Vagina (tissue), 2 donors: ENCODE data around the gene CEMIP. TPM values are rescaled to one million over a fixed set of nuclear protein-coding genes. Genes with fewer than 3 reads are reported as not detected.

Experiments used
- DNase-seq, 2 donors: peaks; one replicate each; pipeline ENCODE4 v3.0.0-alpha.2; 2017; ENCODE audit errors: extremely low spot score in 2 of 2
- H3K27ac ChIP-seq: fragments of 200-600 bp; sonication (generic); one replicate; pipeline ENCODE4 v1.5.1; 2019
- H3K27me3 ChIP-seq: fragments of 200-600 bp; sonication (generic); one replicate; pipeline ENCODE4 v1.5.1; 2019
- H3K36me3 ChIP-seq, 2 donors: fragments of 200-600 bp; sonication (generic); one replicate each; pipeline ENCODE4 v1.5.1; 2017 to 2019
- H3K4me1 ChIP-seq: fragments of 200-600 bp; sonication (generic); one replicate; pipeline ENCODE4 v1.5.1; 2019
- H3K4me3 ChIP-seq, 2 donors: fragments of 200-600 bp; sonication (generic); 1 replicate in 1 of 2; 2 replicates in 1 of 2; pipeline ENCODE4 v1.5.1; 2016 to 2019
- H3K9me3 ChIP-seq: fragments of 200-600 bp; sonication (generic); one replicate; pipeline ENCODE4 v1.5.1; 2019
- POLR2A ChIP-seq, 2 donors: fragments of 450-650 bp; IDR thresholded peaks; one replicate each; pipeline ENCODE4 v1.6.1; 2017; ENCODE audit warnings: antibody characterized with exemption in 2 of 2, mild to moderate bottlenecking in 2 of 2, moderate library complexity in 2 of 2
- POLR2AphosphoS5 ChIP-seq, 2 donors: sonication (generic); formaldehyde crosslinking; IDR thresholded peaks; one replicate each; pipeline ENCODE4 v1.9.0; 2017; ENCODE audit warnings: antibody characterized with exemption in 2 of 2, mild to moderate bottlenecking in 2 of 2, low read depth in 1 of 2; ENCODE audit not compliant: insufficient read depth in 1 of 2
- intact Hi-C: fragments of 100-400 bp; cut with DNase I; formaldehyde crosslinking; loops from one replicate; pipeline ENCODE4 v1.15.1; 2023
- total RNA-seq: library from RNA; depleted of rRNA; stranded (reverse); fragments of >200 nt; gene quantifications from one replicate; pipeline ENCODE4 v1.2.3, GENCODE V29; 2016
- TF ChIP-seq, protein P1 (sequence below), 3 experiments: fragments of 450-650 bp in 2 of 3; fragments of 200-600 bp in 1 of 3; sonication (generic) in 1 of 3; IDR thresholded peaks; one replicate each; pipeline ENCODE4 v1.5.1; 2017 to 2019; ENCODE audit warnings: antibody characterized with exemption in 3 of 3, mild to moderate bottlenecking in 2 of 3, moderate library complexity in 2 of 3

Gene CEMIP
- total RNA-seq, 1 donor from 2014 or later = 0.74 TPM

- no peak overlapping the region for H3K4me3 ChIP-seq
- H3K27ac ChIP-seq = no peak overlapping the region
- peaks cover 6% of the 10 kb centered on the region for H3K4me1 ChIP-seq
- H3K27me3 ChIP-seq = no peaks in the 10 kb centered on the region
- no peaks in the 10 kb centered on the region for H3K9me3 ChIP-seq
- intact Hi-C loops = no loop called here
- DNase-seq = no peak
- TF ChIP-seq, protein P1, sequence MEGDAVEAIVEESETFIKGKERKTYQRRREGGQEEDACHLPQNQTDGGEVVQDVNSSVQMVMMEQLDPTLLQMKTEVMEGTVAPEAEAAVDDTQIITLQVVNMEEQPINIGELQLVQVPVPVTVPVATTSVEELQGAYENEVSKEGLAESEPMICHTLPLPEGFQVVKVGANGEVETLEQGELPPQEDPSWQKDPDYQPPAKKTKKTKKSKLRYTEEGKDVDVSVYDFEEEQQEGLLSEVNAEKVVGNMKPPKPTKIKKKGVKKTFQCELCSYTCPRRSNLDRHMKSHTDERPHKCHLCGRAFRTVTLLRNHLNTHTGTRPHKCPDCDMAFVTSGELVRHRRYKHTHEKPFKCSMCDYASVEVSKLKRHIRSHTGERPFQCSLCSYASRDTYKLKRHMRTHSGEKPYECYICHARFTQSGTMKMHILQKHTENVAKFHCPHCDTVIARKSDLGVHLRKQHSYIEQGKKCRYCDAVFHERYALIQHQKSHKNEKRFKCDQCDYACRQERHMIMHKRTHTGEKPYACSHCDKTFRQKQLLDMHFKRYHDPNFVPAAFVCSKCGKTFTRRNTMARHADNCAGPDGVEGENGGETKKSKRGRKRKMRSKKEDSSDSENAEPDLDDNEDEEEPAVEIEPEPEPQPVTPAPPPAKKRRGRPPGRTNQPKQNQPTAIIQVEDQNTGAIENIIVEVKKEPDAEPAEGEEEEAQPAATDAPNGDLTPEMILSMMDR (IDR thresholded peaks at IDR 0.05) = no peak
- TF ChIP-seq POLR2A (IDR thresholded peaks at IDR 0.05) (no peak), POLR2AphosphoS5 (IDR thresholded peaks at IDR 0.05; ENCODE audit: insufficient read depth in 1 of 2, low read depth in 1 of 2) (no peak)
- H3K36me3 ChIP-seq = no peaks in the 10 kb centered on the region
These were observed 40.9 kb downstream of the CEMIP start for GRCh38 chr15:80820092-80820491.

DNA sequence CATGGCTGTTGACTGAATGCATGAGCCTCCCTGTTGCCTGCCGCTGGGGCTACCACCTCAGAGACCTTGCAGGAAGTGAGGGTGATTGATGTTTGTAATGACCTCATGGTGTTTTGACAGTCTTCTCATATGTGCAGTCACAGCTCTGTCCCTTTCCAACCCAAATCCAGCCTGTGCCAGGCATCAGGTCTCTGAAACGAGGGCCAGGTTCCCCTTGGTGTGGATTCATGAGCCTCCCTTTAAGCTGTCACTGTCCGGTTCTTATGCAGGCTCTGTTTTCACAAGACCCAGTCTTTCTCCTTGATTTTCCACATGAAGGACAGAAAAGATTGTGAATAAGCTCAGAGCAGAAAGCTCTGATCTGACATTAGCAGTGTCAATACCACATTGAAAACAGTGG, 43.1 kb downstream of the CEMIP start:
- H3K27me3 ChIP-seq = no peaks in the 10 kb centered on the region
- no peaks in the 10 kb centered on the region for H3K9me3 ChIP-seq
- intact Hi-C loops = no loop called here
- H3K4me3 ChIP-seq = no peak overlapping the region
- no peak overlapping the region for H3K27ac ChIP-seq
- H3K4me1 ChIP-seq = peaks cover 8% of the 10 kb centered on the region
- DNase-seq = no peak
- no peaks in the 10 kb centered on the region for H3K36me3 ChIP-seq
- no peak for TF ChIP-seq POLR2AphosphoS5 (IDR thresholded peaks at IDR 0.05; ENCODE audit: insufficient read depth in 1 of 2, low read depth in 1 of 2)
- TF ChIP-seq, protein P1 (IDR thresholded peaks at IDR 0.05) = no peak
- TF ChIP-seq POLR2A (IDR thresholded peaks at IDR 0.05) = no peak

GRCh38 chr15:80822676-80823075, 43.5 kb downstream of the CEMIP start:
- Histone ChIP-seq H3K27me3 (no peaks in the 10 kb centered on the region), H3K27ac (no peak overlapping the region), H3K36me3 (no peaks in the 10 kb centered on the region), H3K4me1 (peaks cover 8% of the 10 kb centered on the region), H3K9me3 (no peaks in the 10 kb centered on the region), H3K4me3 (no peak overlapping the region)
- TF ChIP-seq, protein P1 (IDR thresholded peaks at IDR 0.05) = no peak
- no peak for TF ChIP-seq POLR2A (IDR thresholded peaks at IDR 0.05)
- no peak for TF ChIP-seq POLR2AphosphoS5 (IDR thresholded peaks at IDR 0.05; ENCODE audit: insufficient read depth in 1 of 2, low read depth in 1 of 2)
- DNase-seq = no peak
- intact Hi-C loops = no loop called here

DNA sequence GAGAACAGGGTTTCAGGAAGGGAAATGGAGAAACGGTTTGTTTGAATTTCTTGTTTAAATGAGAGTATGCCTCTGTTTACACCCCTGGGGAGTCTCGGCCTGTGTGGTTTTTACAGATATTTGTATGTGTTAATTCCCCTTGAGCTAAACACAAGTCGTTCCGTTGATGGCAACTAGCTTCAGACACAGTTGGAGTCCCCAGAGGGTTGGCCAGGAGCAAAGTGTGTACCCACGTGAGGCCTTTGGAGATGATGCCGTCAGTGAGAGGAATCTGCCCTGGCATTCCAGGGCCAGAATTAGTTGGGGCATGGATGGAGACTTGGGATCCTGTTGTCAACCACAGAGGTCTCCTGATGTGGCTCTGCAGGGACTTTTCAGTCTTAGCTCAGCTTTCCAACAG, 44.0 kb downstream of the CEMIP start:
- TF ChIP-seq POLR2A (IDR thresholded peaks at IDR 0.05) = no peak
- TF ChIP-seq POLR2AphosphoS5 (IDR thresholded peaks at IDR 0.05; ENCODE audit: insufficient read depth in 1 of 2, low read depth in 1 of 2) = no peak
- TF ChIP-seq, protein P1 (IDR thresholded peaks at IDR 0.05) = no peak
- no peak overlapping the region for H3K4me3 ChIP-seq
- no peaks in the 10 kb centered on the region for H3K36me3 ChIP-seq
- no peaks in the 10 kb centered on the region for H3K9me3 ChIP-seq
- intact Hi-C loops = no loop called here
- H3K4me1 ChIP-seq = peaks cover 8% of the 10 kb centered on the region
- no peak for DNase-seq
- H3K27me3 ChIP-seq = no peaks in the 10 kb centered on the region
- no peak overlapping the region for H3K27ac ChIP-seq

GRCh38 chr15:80823995-80824394, 44.8 kb downstream of the CEMIP start:
- H3K27me3 ChIP-seq = no peaks in the 10 kb centered on the region
- no peak overlapping the region for H3K4me3 ChIP-seq
- no peak overlapping the region for H3K27ac ChIP-seq
- DNase-seq = no peak
- H3K9me3 ChIP-seq = no peaks in the 10 kb centered on the region
- TF ChIP-seq POLR2AphosphoS5 (IDR thresholded peaks at IDR 0.05; ENCODE audit: insufficient read depth in 1 of 2, low read depth in 1 of 2) (no peak), POLR2A (IDR thresholded peaks at IDR 0.05) (no peak)
- TF ChIP-seq, protein P1 (IDR thresholded peaks at IDR 0.05) = no peak
- peaks cover 8% of the 10 kb centered on the region for H3K4me1 ChIP-seq
- intact Hi-C loops = no loop called here
- no peaks in the 10 kb centered on the region for H3K36me3 ChIP-seq
